Measurements from ENCODE around the gene BSG.
"Not testable (repeated sequence)": the region's sequence is repeated elsewhere in the genome, so short reads cannot be mapped to it uniquely, and the experiment has no call there.

Gene BSG

GRCh38 chr19:601790-602189 is 29.4 kb downstream of the BSG start:
- Histone ChIP-seq H3K27me3 (ENCODE audit: insufficient read depth, low read length, poor library complexity, severe bottlenecking) (no peaks in the 10 kb centered on the region), H3K79me2 (ENCODE audit: insufficient read depth, low read length) (no peaks in the 10 kb centered on the region), H3K36me3 (ENCODE audit: insufficient read depth, low read length) (no peaks in the 10 kb centered on the region), H2AFZ (ENCODE audit: low read length) (no peak overlapping the region), H3K9me2 (replicated peaks; ENCODE audit: low read depth, low read length) (no peaks in the 10 kb centered on the region), H3K9ac (ENCODE audit: low read depth, low read length, poor library complexity, severe bottlenecking) (no peak overlapping the region), H3K4me1 (ENCODE audit: insufficient read depth, low read length, poor library complexity, severe bottlenecking) (no peaks in the 10 kb centered on the region), H3K9me3 (ENCODE audit: insufficient read depth, low read depth, low read length) (no peaks in the 10 kb centered on the region), H3K4me2 (ENCODE audit: low read depth, low read length, poor library complexity, severe bottlenecking) (no peak overlapping the region), H4K20me1 (ENCODE audit: insufficient read depth, low read length, poor library complexity, severe bottlenecking) (no peaks in the 10 kb centered on the region), H3K4me3 (ENCODE audit: low read length, poor library complexity, severe bottlenecking) (no peak overlapping the region), H3F3A (ENCODE audit: low read depth) (no peaks in the 10 kb centered on the region)
- TF ChIP-seq EZH2phosphoT487 (IDR thresholded peaks at IDR 0.05; ENCODE audit: borderline replicate concordance) (no peak), CTCF (conservative IDR thresholded peaks at IDR 0.05; ENCODE audit: low read length) (no peak)

GRCh38 chr19:602391-603301 is 30.2 kb downstream of the BSG start:
- Histone ChIP-seq H4K20me1 (ENCODE audit: insufficient read depth, low read length, poor library complexity, severe bottlenecking) (no peaks in the 10 kb centered on the region), H2AFZ (ENCODE audit: low read length) (no peak overlapping the region)

GRCh38 chr19:603302-603639 is 30.9 kb downstream of the BSG start:
- H3K9me3 ChIP-seq (ENCODE audit: insufficient read depth, low read depth, low read length); H3F3A ChIP-seq (ENCODE audit: low read depth): not testable (repeated sequence)

More at GRCh38 chr19:602391-603301, 30.2 kb downstream of the BSG start:
- Histone ChIP-seq H3K27me3 (ENCODE audit: insufficient read depth, low read length, poor library complexity, severe bottlenecking) (no peaks in the 10 kb centered on the region), H3K4me1 (ENCODE audit: insufficient read depth, low read length, poor library complexity, severe bottlenecking) (no peaks in the 10 kb centered on the region), H3K9me3 (ENCODE audit: insufficient read depth, low read depth, low read length) (no peaks in the 10 kb centered on the region), H3K4me3 (ENCODE audit: low read length, poor library complexity, severe bottlenecking) (no peak overlapping the region), H3K9ac (ENCODE audit: low read depth, low read length, poor library complexity, severe bottlenecking) (no peak overlapping the region), H3K4me2 (ENCODE audit: low read depth, low read length, poor library complexity, severe bottlenecking) (no peak overlapping the region), H3F3A (ENCODE audit: low read depth) (no peaks in the 10 kb centered on the region), H3K79me2 (ENCODE audit: insufficient read depth, low read length) (no peaks in the 10 kb centered on the region), H3K9me2 (replicated peaks; ENCODE audit: low read depth, low read length) (no peaks in the 10 kb centered on the region), H3K36me3 (ENCODE audit: insufficient read depth, low read length) (no peaks in the 10 kb centered on the region)
- TF ChIP-seq EZH2phosphoT487 (IDR thresholded peaks at IDR 0.05; ENCODE audit: borderline replicate concordance) = no peak
- TF ChIP-seq CTCF (conservative IDR thresholded peaks at IDR 0.05; ENCODE audit: low read length) = no peak

GRCh38 chr19:603779-604178 is 31.4 kb downstream of the BSG start:
- H3F3A ChIP-seq (ENCODE audit: low read depth); H2AFZ ChIP-seq (ENCODE audit: low read length); H3K9me2 ChIP-seq (replicated peaks; ENCODE audit: low read depth, low read length); H3K4me1 ChIP-seq (ENCODE audit: insufficient read depth, low read length, poor library complexity, severe bottlenecking); H3K4me2 ChIP-seq (ENCODE audit: low read depth, low read length, poor library complexity, severe bottlenecking); H4K20me1 ChIP-seq (ENCODE audit: insufficient read depth, low read length, poor library complexity, severe bottlenecking); H3K36me3 ChIP-seq (ENCODE audit: insufficient read depth, low read length); H3K9me3 ChIP-seq (ENCODE audit: insufficient read depth, low read depth, low read length); H3K9ac ChIP-seq (ENCODE audit: low read depth, low read length, poor library complexity, severe bottlenecking); H3K27me3 ChIP-seq (ENCODE audit: insufficient read depth, low read length, poor library complexity, severe bottlenecking); H3K79me2 ChIP-seq (ENCODE audit: insufficient read depth, low read length); H3K4me3 ChIP-seq (ENCODE audit: low read length, poor library complexity, severe bottlenecking): not testable (repeated sequence)

More at GRCh38 chr19:603302-603639, 30.9 kb downstream of the BSG start:
- H3K27me3 ChIP-seq (ENCODE audit: insufficient read depth, low read length, poor library complexity, severe bottlenecking); H3K36me3 ChIP-seq (ENCODE audit: insufficient read depth, low read length); H3K4me3 ChIP-seq (ENCODE audit: low read length, poor library complexity, severe bottlenecking); H3K79me2 ChIP-seq (ENCODE audit: insufficient read depth, low read length); H3K4me2 ChIP-seq (ENCODE audit: low read depth, low read length, poor library complexity, severe bottlenecking); H2AFZ ChIP-seq (ENCODE audit: low read length); H3K4me1 ChIP-seq (ENCODE audit: insufficient read depth, low read length, poor library complexity, severe bottlenecking); H4K20me1 ChIP-seq (ENCODE audit: insufficient read depth, low read length, poor library complexity, severe bottlenecking); H3K9me2 ChIP-seq (replicated peaks; ENCODE audit: low read depth, low read length); H3K9ac ChIP-seq (ENCODE audit: low read depth, low read length, poor library complexity, severe bottlenecking): not testable (repeated sequence)

Data from Loucy (cell line).